ENCODE data around the gene TP53INP2.

DNA sequence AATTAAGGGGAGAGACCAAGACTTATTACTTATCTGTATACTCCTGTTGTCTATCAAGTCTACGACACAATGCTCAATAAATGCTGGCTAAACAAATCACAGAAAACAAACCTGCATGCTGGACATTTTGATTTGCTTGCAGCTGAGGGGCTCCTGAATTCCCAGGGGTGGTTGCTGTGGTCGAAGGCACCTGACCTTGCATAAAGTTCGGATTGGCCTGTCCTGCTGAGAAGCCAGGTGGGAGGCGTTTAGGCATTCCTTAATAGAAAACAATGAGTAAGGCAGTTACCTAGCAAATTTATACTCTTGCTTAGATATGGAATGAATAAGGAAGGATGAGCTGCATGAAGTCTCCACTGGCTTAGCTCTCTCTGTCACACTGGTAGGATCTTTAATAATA lies 50.5 kb downstream of the TP53INP2 start:
- TF ChIP-seq, protein P1, sequence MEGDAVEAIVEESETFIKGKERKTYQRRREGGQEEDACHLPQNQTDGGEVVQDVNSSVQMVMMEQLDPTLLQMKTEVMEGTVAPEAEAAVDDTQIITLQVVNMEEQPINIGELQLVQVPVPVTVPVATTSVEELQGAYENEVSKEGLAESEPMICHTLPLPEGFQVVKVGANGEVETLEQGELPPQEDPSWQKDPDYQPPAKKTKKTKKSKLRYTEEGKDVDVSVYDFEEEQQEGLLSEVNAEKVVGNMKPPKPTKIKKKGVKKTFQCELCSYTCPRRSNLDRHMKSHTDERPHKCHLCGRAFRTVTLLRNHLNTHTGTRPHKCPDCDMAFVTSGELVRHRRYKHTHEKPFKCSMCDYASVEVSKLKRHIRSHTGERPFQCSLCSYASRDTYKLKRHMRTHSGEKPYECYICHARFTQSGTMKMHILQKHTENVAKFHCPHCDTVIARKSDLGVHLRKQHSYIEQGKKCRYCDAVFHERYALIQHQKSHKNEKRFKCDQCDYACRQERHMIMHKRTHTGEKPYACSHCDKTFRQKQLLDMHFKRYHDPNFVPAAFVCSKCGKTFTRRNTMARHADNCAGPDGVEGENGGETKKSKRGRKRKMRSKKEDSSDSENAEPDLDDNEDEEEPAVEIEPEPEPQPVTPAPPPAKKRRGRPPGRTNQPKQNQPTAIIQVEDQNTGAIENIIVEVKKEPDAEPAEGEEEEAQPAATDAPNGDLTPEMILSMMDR (IDR thresholded peaks at IDR 0.05), result no peak
- TF ChIP-seq POLR2A (IDR thresholded peaks at IDR 0.05) (no peak), POLR2AphosphoS5 (IDR thresholded peaks at IDR 0.05) (no peak), EP300 (IDR thresholded peaks at IDR 0.05) (no peak)
